Choroid plexus epithelial cell (primary cell): Measurements from ENCODE around the gene HOXA11.

ENCODE experiments used
- DNase-seq: peaks from one replicate; pipeline ENCODE4 v3.0.0-alpha.2; 2010; ENCODE audit warnings: low read depth
- H3K4me3 ChIP-seq: 2 replicates; pipeline ENCODE4 v1.5.1; 2011; ENCODE audit warnings: low read depth, mild to moderate bottlenecking, control low read depth, low read length, moderate library complexity
- TF ChIP-seq, protein P1 (sequence below): conservative IDR thresholded peaks from 2 replicates; pipeline ENCODE4 v1.5.1; 2011; ENCODE audit warnings: low read depth, mild to moderate bottlenecking, control low read depth, inconsistent platforms, low read length, moderate library complexity

The HOXA11 gene

DNA sequence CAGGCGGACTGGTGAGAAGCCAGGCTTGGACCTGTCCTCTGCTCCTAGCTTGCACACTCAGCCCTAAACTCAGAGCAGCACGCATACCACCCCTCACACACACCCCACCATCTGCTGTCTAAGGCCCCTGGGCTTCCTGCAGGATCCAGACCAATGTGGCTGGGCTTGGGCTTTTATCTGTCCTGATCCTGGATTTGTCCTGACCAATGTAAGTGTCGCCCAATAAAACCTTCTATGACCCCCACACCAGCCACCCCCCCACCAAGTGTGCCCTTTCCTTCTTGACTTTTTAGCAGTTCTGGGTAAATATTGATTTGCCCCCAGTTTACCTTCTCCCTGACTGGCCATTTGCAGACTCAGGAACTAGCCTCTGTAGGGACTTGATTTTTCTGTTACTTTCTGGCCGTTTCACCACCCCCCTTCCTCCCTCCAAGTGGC, 16.6 kb upstream of the HOXA11 start:
- DNase-seq: no peak
- H3K4me3 ChIP-seq: no peak overlapping the region
- TF ChIP-seq, protein P1, sequence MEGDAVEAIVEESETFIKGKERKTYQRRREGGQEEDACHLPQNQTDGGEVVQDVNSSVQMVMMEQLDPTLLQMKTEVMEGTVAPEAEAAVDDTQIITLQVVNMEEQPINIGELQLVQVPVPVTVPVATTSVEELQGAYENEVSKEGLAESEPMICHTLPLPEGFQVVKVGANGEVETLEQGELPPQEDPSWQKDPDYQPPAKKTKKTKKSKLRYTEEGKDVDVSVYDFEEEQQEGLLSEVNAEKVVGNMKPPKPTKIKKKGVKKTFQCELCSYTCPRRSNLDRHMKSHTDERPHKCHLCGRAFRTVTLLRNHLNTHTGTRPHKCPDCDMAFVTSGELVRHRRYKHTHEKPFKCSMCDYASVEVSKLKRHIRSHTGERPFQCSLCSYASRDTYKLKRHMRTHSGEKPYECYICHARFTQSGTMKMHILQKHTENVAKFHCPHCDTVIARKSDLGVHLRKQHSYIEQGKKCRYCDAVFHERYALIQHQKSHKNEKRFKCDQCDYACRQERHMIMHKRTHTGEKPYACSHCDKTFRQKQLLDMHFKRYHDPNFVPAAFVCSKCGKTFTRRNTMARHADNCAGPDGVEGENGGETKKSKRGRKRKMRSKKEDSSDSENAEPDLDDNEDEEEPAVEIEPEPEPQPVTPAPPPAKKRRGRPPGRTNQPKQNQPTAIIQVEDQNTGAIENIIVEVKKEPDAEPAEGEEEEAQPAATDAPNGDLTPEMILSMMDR: no peak

DNA sequence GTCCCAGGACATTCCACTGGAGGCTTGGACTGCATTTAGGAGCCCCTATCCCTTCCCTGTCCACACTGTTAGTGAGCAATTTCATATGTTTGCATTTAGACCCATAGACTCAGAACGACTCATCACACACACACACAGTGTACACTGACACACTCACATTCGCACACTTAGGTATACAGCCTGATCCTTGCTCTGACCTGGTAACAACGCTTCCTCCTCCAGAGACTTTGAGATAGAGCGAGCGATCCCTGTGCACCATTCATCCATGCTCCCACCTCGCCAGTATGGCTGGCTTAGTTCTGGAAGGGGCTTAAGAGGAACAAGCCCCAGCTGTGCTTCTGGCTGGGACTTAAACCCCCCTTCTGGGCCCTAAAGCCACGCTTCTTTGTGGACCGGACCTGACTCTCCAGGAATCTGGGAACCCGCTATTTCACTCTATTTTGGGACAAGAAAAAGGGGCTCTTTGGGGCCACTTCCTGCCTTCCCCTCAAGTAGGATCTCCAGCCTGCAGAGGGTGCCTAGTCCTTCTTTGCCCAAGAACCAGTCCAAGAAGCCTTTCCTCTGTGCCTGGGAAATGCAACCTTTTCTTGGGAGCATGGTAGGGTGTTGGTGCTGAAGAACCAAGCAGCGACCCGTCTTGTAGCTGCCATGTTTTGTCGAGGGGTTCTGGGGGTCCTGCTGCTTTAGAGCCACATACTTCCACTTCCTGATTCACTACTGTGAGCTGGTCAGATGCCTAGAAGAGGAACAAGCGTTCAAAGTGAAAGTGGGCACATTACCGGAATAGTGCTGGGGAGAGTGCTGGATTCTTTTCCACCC, 15.9 kb upstream of the HOXA11 start:
- TF ChIP-seq, protein P1: no peak
- H3K4me3 ChIP-seq: no peak overlapping the region

DNA sequence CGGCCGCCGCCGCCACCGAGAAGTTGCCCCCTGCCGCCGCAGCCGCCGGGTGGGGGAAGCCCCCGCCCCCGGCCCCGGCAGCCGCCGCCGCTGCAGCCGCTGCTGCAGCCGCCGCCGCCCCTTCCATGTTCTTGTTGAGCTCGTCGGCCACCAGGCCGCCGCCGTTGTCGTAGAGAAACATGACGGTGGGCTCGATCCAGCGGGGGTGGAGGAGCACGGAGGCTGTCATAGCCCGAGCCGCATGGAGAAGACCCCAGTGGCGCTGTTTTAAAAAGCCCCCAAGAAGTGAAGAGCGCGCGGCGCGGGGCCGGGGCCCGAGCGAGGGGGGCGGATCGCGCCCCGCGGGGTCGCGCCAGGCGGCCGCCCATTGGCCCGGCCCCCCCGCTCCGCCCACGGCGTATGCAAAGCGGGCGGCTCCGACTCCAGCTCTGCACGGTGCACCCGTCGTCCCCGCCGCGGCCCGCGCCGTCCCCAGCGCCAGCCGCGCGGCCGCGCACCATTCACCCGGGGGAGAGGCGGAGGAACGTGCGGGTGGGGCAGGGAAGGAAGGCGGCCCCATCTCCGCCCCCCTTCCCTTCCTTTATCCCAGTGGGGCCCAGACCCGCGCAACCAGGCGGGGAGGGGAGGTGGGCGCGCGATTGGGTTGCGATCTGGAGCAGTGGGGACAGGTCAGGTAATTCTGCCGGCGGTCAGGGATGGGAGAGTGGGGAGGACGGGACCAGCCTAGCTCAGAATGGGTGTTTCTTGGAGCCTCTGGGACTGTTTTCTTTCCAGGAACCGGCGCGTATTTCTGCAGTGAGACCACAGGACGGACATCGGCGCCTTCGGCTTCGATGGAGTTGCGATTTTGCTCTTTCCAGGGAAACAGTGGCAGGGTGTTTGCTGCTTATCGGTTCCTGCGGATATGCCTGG, 15.1 kb upstream of the HOXA11 start, which contains the start of gene HOXA13:
HOXA13 (minus strand) TSS at position 243 of the 912 bp plus-strand sequence; CDS start at position 229, 14 bp downstream.
- DNase-seq: no peak
- H3K4me3 ChIP-seq: no peak within 1 kb of the TSS
- TF ChIP-seq, protein P1: no peak

More for the DNA sequence above, 15.9 kb upstream of the HOXA11 start:
- no peak for DNase-seq

DNA sequence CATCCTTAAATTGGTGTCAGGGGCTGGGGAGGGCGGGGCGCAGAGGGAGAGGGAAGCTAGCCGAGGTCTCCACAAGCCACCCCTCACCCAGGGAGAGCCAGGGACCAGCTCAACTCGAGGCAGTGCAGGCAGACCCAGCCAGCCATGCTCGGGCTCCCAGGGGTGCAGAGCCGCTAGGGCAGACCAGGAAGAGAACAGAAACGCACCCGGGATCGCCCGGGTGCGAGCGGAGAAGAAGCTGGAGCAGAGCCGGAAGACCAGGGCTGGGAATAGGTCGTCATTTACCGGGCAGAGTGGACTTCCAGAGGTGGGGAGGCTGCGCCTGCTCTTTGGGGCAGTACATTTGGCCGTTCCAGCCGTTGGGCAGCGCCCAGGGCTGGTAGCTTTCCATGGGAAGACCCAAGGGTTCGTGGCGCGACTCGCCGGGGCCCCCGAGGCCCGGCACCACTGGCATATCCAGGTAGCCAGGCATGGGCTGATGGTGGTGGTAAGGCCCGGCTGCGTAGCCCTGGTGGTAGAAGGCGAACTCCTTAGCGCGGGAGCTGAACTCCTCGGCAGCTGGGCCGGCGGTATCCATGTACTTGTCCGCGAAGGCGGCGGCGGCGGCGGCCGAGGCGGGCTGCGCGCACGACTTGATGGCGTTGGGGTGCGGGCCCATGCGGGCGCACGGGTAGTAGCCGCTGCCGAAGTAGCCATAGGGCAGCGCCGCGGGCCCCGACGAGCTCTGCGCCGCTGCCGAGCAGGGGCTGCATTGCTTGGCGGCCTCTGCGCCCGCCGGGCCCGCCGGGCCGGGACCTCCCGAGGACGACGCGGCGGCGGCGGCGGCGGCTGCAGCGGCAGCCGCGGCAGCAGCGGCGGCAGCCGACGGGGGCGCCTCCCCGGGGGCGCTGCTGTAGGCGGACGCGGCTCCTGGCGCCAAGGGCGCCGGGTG, 14.1 kb upstream of the HOXA11 start:
- DNase-seq: peak; percentile 5
- H3K4me3 ChIP-seq: no peak overlapping the region
- TF ChIP-seq, protein P1: no peak

DNA sequence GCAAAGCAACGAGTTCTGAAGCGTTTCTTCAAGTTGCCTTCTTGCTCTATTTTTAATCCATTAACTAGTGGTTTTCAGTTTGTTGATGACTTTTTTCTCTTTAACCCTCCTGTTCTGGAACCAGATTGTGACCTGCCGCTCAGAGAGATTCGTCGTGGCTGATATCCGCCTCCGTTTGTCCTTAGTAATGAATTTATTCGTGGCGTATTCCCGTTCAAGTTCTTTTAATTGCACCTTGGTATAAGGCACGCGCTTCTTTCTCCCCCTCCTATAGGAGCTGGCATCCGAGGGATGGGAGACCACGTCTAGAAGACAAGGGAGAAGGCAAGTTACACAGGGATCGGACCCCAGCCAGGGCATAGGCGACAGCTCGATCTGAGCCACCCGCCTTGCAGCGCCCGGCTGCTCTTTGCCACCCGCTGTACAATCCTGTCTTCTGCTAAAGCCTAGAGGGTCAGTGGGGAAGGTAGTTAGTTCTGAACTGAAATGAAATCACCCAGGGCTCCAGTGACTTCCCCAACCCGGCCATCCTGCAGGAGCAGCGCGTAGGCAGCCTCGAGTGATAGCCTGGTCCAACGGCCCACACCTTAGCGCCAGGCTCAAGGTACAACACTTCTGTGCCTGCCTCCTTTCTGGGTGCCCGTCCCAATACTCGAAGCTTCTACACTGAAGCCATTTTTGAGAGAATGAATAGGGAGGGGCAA, 13.3 kb upstream of the HOXA11 start:
- no peak for DNase-seq
- H3K4me3 ChIP-seq: no peak overlapping the region
- TF ChIP-seq, protein P1: no peak
